T-cell (primary cell): ENCODE measurements around the gene ASPDH. TPM values are rescaled to one million over a fixed set of nuclear protein-coding genes. Genes with fewer than 3 reads are reported as not detected.
A peak's percentile ranks its signal among the peaks of the same experiment; 100 is the strongest.
"Not testable (repeated sequence)": the region's sequence is repeated elsewhere in the genome, so short reads cannot be mapped to it uniquely, and the experiment has no call there.

Experiments
- ATAC-seq, 4 experiments: fragments of 200-7000 bp in 3 of 4; fragments of 150-1000 bp in 1 of 4; cut with Tn5 transposase; replicated peaks in 1 of 4; 1 replicate in 3 of 4; 2 replicates in 1 of 4; pipeline ENCODE4 v1.10.0; 2021; ENCODE audit warnings: moderate library complexity in 3 of 4, mild to moderate bottlenecking in 2 of 4, moderate number of reproducible peaks in 1 of 4
- CTCF ChIA-PET, 2 donors: fragments of 300-600 bp; sonication (Branson Sonifier 250); formaldehyde crosslinking; loops; one replicate each; lab custom pipeline; 2022; ENCODE audit warnings: antibody characterized with exemption in 2 of 2; lab: Charles Lee
- POLR2A ChIA-PET, 2 donors: fragments of 300-600 bp; sonication (Branson Sonifier 250); formaldehyde crosslinking; loops; one replicate each; lab custom pipeline; 2022; ENCODE audit warnings: antibody characterized with exemption in 2 of 2; lab: Charles Lee
- DNase-seq, 35 experiments: peaks; one replicate each; pipeline versions ENCODE4 v3.0.0 to v3.0.0-alpha.2; 2013 to 2023
- H3K27ac ChIP-seq: one replicate; pipeline ENCODE4 v1.5.1; 2013; ENCODE audit warnings: low read length
- H3K27me3 ChIP-seq, 2 experiments: replicated peaks in 1 of 2; 1 replicate in 1 of 2; 2 replicates in 1 of 2; pipeline versions ENCODE4 v1.6.1 to v1.7.0; 2013; ENCODE audit warnings: low read length in 1 of 2, mixed read lengths in 1 of 2; ENCODE audit not compliant: control insufficient read depth in 2 of 2, insufficient read depth in 2 of 2; ENCODE audit errors: extremely low read depth in 1 of 2
- H3K36me3 ChIP-seq, 2 donors: 1 replicate in 1 of 2; 2 replicates in 1 of 2; pipeline versions ENCODE4 v1.6.1 to v1.7.0; 2013; ENCODE audit warnings: low read length in 1 of 2; ENCODE audit not compliant: control insufficient read depth in 2 of 2, insufficient read depth in 1 of 2; ENCODE audit errors: extremely low read depth in 1 of 2
- H3K4me1 ChIP-seq, 2 experiments: 1 replicate in 1 of 2; 2 replicates in 1 of 2; pipeline versions ENCODE4 v1.6.1 to v1.7.0; 2013; ENCODE audit warnings: low read length in 2 of 2, mixed read lengths in 1 of 2; ENCODE audit not compliant: insufficient read depth in 2 of 2, control insufficient read depth in 1 of 2; ENCODE audit errors: extremely low read depth in 1 of 2
- H3K4me3 ChIP-seq, 2 donors: 1 replicate in 1 of 2; 2 replicates in 1 of 2; pipeline versions ENCODE4 v1.5.1 to v1.7.0; 2013; ENCODE audit warnings: mild to moderate bottlenecking in 2 of 2, low read length in 1 of 2, moderate library complexity in 1 of 2; ENCODE audit not compliant: control insufficient read depth in 1 of 2; ENCODE audit errors: extremely low read depth in 1 of 2
- H3K9me3 ChIP-seq: 2 replicates; pipeline ENCODE4 v1.7.0; 2013
- H3K27ac Mint-ChIP-seq, 2 donors: one replicate each; pipeline ENCODE4 v1.8.0; 2020 to 2021; ENCODE audit warnings: mild to moderate bottlenecking in 2 of 2, mixed read lengths in 2 of 2
- H3K27me3 Mint-ChIP-seq, 2 donors: one replicate each; pipeline ENCODE4 v1.8.0; 2021 to 2022; ENCODE audit warnings: mixed read lengths in 2 of 2
- H3K36me3 Mint-ChIP-seq: one replicate; pipeline ENCODE4 v1.8.0; 2021; ENCODE audit warnings: mixed read lengths
- H3K4me1 Mint-ChIP-seq, 3 donors: one replicate each; pipeline ENCODE4 v1.8.0; 2020 to 2022; ENCODE audit warnings: mixed read lengths in 3 of 3, mild to moderate bottlenecking in 1 of 3
- H3K4me3 Mint-ChIP-seq, 3 donors: one replicate each; pipeline ENCODE4 v1.8.0; 2020 to 2022; ENCODE audit warnings: mild to moderate bottlenecking in 3 of 3, mixed read lengths in 3 of 3, moderate library complexity in 3 of 3
- H3K9me3 Mint-ChIP-seq, 3 donors: one replicate each; pipeline ENCODE4 v1.8.0; 2020 to 2022; ENCODE audit warnings: mixed read lengths in 3 of 3
- WGBS: methylation state at CpG from one replicate; pipeline ENCODE4 v1.1.5; 2013; ENCODE audit warnings: missing lambda C conversion rate; ENCODE audit not compliant: insufficient coverage; 5-methylcytosine and 5-hydroxymethylcytosine counted together
- total RNA-seq, 35 experiments: library from RNA in 6 of 35; stranded (reverse) in 6 of 35; fragments of 120-200 nt in 1 of 35; gene quantifications; one replicate each; pipeline versions ENCODE4 v1.2.1 to v1.2.4 and lab custom pipeline; 2013 to 2026

The ASPDH gene
- total RNA-seq, 5 donors from 2014 or later (not counting 1 experiment from before 2014, with no cell fraction given), result not detected

DNA sequence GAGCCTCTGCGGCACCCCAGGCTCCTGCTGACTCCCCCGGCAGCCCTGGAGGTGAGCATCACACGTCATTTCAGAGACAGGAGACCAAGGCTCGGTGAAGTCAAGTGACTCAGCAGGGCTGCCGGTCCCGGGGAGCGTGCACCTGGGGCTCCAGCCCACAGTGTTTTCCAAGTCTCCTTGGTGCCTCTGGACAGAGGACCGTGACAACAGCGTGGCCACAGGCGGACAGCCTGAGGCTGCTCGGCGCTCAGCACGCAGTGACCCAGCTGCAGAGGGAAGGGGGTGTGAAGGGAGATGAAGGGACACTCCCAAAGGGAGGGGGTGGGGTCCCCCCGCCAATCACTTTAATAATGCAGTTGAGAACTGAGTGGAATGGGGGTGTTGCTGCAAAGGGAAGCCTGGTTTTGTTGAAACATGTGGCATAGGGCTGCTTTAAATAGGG, 17.5 kb upstream of the ASPDH start:
- DNase-seq (no peak), ATAC-seq (no peak)
- Histone ChIP-seq H3K4me3 (no peak overlapping the region), H3K9me3 (no peaks in the 10 kb centered on the region), H3K36me3 (no peaks in the 10 kb centered on the region), H3K27ac (no peak overlapping the region), H3K4me1 (no peaks in the 10 kb centered on the region), H3K27me3 (peaks cover 0 to 58% of the 10 kb centered on the region in 2 experiments)
- POLR2A ChIA-PET, result no interaction called here
- no peak overlapping the region for H3K4me3 Mint-ChIP-seq
- no peaks in the 10 kb centered on the region for H3K36me3 Mint-ChIP-seq
- CTCF ChIA-PET, result no interaction called here
- H3K27me3 Mint-ChIP-seq, result peaks cover 20 to 40% of the 10 kb centered on the region in 2 donors
- H3K4me1 Mint-ChIP-seq, result no peaks in the 10 kb centered on the region
- no peak overlapping the region for H3K27ac Mint-ChIP-seq
- 68% methylated on average over 10 of the region's 14 CpGs for WGBS
- peaks cover 0 to 14% (median 8%) of the 10 kb centered on the region in 3 donors for H3K9me3 Mint-ChIP-seq

DNA sequence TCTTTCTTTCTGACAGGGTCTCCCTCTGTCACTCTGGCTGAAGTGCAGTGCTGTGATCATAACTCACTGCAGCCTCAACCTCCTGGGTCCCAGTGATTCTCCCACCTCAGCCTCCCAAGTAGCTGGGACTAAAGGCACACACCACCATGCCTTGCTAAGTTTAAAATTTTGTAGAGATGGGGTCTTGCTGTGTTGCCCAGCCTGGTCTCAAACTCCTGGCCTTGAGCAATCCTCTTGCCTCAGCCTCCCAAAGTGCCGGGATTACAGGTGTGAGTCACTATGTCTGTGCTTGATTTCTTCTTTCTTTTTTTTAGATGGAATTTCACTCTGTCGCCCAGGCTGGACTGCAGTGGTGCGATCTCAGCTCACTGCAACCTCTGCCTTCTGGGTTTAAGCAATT, 14.3 kb upstream of the ASPDH start:
- H3K27ac ChIP-seq, ATAC-seq, H3K4me1 Mint-ChIP-seq, H3K36me3 Mint-ChIP-seq, H3K4me3 Mint-ChIP-seq, H3K36me3 ChIP-seq, H3K9me3 Mint-ChIP-seq, POLR2A ChIA-PET, CTCF ChIA-PET, H3K4me3 ChIP-seq, H3K9me3 ChIP-seq, H3K4me1 ChIP-seq, DNase-seq: not testable (repeated sequence)
- Mint-ChIP-seq H3K27me3 (peaks cover 19 to 41% of the 10 kb centered on the region in 2 donors), H3K27ac (peak overlapping the region in 1 of 2 donors; percentile 49)
- peaks cover 0 to 46% of the 10 kb centered on the region in 2 experiments for H3K27me3 ChIP-seq
- no CpG with 5 or more reads among the region's 3 CpGs for WGBS

DNA sequence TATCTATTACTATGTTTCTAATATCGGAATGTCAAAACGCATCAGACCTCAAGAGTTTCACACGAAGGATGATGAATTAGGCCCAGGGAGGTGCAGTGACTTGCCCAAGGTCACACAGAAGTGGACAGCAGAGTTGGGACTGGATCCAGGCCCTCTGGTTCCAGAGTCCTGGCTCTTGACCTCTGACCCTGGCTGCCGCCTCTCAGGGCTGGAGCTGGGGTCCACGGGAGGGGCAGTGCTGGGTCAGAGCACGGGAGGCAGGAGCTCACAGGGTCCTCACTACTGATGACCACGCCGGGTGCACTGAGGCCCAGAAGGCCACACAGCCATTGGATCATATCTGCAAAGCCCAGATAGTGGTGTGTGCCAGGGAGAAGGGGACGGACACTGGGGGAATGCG, 9.2 kb upstream of the ASPDH start:
- Histone ChIP-seq H3K27me3 (peaks cover 0 to 11% of the 10 kb centered on the region in 2 experiments), H3K36me3 (no peaks in the 10 kb centered on the region), H3K4me3 (no peak overlapping the region), H3K4me1 (no peaks in the 10 kb centered on the region), H3K9me3 (no peaks in the 10 kb centered on the region), H3K27ac (no peak overlapping the region)
- CTCF ChIA-PET, result no interaction called here
- Mint-ChIP-seq H3K36me3 (no peaks in the 10 kb centered on the region), H3K27me3 (peaks cover 4 to 11% of the 10 kb centered on the region in 2 donors), H3K4me3 (no peak overlapping the region), H3K9me3 (no peaks in the 10 kb centered on the region), H3K4me1 (no peaks in the 10 kb centered on the region), H3K27ac (no peak overlapping the region)
- no peak for ATAC-seq
- POLR2A ChIA-PET, result interaction anchor here in 1 of 2 donors (0.6 kb wide), 1 partner anchor 324 kb away, joined by 3 read pairs; no protein-coding TSS in a partner anchor
- no peak for DNase-seq
- WGBS, result 86% methylated on average over 6 of the region's 10 CpGs

DNA sequence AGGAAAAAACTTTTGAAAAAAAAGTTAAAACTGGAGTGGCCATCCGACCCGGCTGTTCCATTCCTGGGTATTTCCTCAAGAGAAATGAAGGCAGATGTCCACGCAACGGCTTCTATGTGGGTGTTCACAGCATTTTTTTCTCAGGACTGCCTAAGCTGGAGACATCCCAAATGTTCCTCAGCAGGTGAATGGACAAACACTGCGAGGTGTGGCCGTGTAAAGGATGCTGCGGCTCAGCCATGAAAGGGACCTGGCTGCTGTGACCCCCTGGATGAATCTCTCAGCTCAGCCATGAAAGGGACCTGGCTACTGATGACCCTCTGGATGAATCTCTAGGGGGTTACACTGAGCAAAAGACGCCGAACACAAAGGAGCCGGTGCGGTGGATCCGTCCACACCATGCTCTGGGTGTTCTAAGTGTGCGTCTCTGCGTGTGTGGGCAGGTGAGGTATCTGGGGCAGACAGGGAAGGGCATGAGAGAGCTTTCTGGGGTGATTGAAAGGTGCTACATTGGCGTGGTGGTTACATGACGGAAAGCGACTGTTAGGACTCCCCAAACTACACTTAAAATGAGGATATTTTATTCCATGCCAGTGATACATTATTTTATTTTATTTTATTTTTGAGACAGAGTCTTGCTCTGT, 7.2 kb upstream of the ASPDH start:
- Histone ChIP-seq H3K36me3 (no peaks in the 10 kb centered on the region), H3K4me3 (no peak overlapping the region), H3K9me3 (no peaks in the 10 kb centered on the region), H3K4me1 (no peaks in the 10 kb centered on the region), H3K27me3 (peaks cover 0 to 17% of the 10 kb centered on the region in 2 experiments), H3K27ac (no peak overlapping the region)
- ATAC-seq (no peak), DNase-seq (no peak)
- 88% methylated on average over 12 of the region's 17 CpGs for WGBS
- CTCF ChIA-PET, result interaction anchor here in 1 of 2 donors (0.6 kb wide), 1 partner anchor 387 kb away, joined by 3 read pairs; no protein-coding TSS in a partner anchor
- Mint-ChIP-seq H3K4me3 (no peak overlapping the region), H3K36me3 (no peaks in the 10 kb centered on the region), H3K27me3 (peaks cover under 1 to 7% of the 10 kb centered on the region in 2 donors), H3K4me1 (no peaks in the 10 kb centered on the region), H3K27ac (no peak overlapping the region), H3K9me3 (no peaks in the 10 kb centered on the region)
- POLR2A ChIA-PET, result no interaction called here

DNA sequence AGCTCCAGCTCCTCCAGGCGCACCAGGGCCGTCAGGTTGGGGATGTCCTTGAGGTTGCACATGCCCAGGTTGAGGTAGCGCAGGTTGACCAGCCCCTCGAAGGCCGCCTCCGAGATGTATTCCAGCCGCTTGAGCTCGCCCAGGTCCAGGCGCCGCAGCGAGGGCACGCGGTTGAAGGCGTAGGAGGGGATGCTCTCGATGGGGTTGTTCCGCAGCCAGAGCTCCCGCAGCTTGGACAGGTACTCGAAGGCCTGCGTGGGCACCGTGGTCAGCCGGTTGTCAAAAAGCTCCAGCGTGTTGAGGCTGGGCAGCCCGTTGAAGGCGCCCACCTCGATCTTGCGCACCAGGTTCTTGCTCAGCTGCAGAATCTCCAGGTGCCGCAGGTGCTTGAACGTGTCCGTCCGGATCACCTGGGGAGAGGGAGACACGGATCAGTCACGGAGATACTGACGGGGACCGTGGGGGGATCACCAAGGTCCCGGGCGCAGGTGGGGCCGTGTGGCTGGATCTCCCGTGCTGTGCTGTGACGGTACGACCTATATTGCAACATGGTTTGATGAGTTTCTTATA, 5.4 kb upstream of the ASPDH start:
- 94% methylated on average over 39 of the region's 40 CpGs for WGBS
- Mint-ChIP-seq H3K27me3 (peaks cover 0 to 12% of the 10 kb centered on the region in 2 donors), H3K4me1 (peaks cover 0 to 2% (median 0%) of the 10 kb centered on the region in 3 donors), H3K9me3 (no peaks in the 10 kb centered on the region), H3K36me3 (no peaks in the 10 kb centered on the region), H3K27ac (no peak overlapping the region), H3K4me3 (no peak overlapping the region)
- Histone ChIP-seq H3K9me3 (no peaks in the 10 kb centered on the region), H3K27me3 (peaks cover 0 to 32% of the 10 kb centered on the region in 2 experiments), H3K27ac (no peak overlapping the region), H3K4me3 (no peak overlapping the region), H3K4me1 (no peaks in the 10 kb centered on the region), H3K36me3 (no peaks in the 10 kb centered on the region)
- DNase-seq (no peak), ATAC-seq (no peak)
- ChIA-PET POLR2A (no interaction called here), CTCF (no interaction called here)

DNA sequence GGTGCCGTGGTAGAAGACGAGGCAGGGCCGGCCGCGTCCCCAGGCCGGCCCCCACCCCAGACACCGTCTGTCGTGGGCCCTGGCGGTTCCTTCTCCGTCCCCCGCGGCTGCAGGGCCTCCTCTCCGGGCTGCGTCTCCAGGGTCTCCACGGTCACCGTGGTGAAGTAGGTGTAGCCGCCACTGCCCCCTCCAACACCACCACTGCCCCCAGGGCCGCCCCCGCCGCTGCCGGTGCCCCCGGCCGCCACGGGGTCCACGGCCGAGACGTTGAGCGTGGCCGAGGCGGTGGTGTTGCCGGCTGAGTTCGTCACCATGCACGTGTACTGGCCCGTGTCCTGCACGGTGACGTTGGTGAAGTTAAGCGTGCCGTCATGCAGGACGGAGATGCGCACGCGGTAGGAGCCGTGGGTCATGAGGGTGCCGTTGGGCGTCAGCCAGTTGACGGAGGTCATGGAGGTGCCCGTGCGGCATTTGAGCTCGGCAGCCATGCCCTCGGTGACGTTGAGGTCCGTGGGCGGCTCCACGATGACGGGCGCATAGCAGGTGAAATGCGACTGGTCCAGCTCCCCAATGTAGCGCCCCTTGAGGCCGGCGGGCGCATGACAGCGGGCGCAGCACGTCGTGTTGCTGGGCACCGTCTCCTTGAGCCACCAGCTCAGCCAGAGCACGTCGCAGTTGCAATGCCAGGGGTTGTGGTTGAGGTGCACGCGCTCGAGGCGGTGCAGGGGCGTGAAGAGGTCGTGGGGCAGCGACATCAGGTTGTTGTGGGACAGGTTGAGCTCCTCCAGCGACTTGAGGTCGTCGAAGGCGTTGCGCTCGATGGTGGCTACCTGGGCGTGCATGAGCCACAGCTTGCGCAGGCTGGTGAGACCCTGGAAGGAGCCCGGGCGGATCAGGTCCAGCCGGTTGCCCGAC, 4.6 kb upstream of the ASPDH start:
- ATAC-seq (no peak), DNase-seq (no peak)
- H3K36me3 Mint-ChIP-seq, result no peaks in the 10 kb centered on the region
- no peak overlapping the region for H3K27ac Mint-ChIP-seq
- H3K9me3 Mint-ChIP-seq, result no peaks in the 10 kb centered on the region
- H3K4me3 Mint-ChIP-seq, result no peak overlapping the region
- no peaks in the 10 kb centered on the region for H3K36me3 ChIP-seq
- ChIA-PET POLR2A (no interaction called here), CTCF (no interaction called here)
- no peaks in the 10 kb centered on the region for H3K4me1 ChIP-seq
- 96% methylated on average over 70 of the region's 87 CpGs for WGBS
- peaks cover 0 to 38% of the 10 kb centered on the region in 2 experiments for H3K27me3 ChIP-seq
- H3K4me1 Mint-ChIP-seq, result peaks cover 0 to 2% (median 0%) of the 10 kb centered on the region in 3 donors
- peaks cover 0 to 12% of the 10 kb centered on the region in 2 donors for H3K27me3 Mint-ChIP-seq
- no peak overlapping the region for H3K27ac ChIP-seq
- H3K4me3 ChIP-seq, result no peak overlapping the region
- H3K9me3 ChIP-seq, result no peaks in the 10 kb centered on the region
